GM12874 (cell line): Measurements from ENCODE around the gene ZFAND3.

Source experiments
- TF ChIP-seq, protein P1 (sequence below): IDR thresholded peaks from 2 replicates; pipeline ENCODE4 v1.5.1; 2011; ENCODE audit warnings: low read depth, mild to moderate bottlenecking, control low read depth, low read length, moderate library complexity; ENCODE audit not compliant: insufficient read depth

ZFAND3 gene

GRCh38 chr6:38170666-38171355 is 351.3 kb downstream of the ZFAND3 start:
- TF ChIP-seq, protein P1, sequence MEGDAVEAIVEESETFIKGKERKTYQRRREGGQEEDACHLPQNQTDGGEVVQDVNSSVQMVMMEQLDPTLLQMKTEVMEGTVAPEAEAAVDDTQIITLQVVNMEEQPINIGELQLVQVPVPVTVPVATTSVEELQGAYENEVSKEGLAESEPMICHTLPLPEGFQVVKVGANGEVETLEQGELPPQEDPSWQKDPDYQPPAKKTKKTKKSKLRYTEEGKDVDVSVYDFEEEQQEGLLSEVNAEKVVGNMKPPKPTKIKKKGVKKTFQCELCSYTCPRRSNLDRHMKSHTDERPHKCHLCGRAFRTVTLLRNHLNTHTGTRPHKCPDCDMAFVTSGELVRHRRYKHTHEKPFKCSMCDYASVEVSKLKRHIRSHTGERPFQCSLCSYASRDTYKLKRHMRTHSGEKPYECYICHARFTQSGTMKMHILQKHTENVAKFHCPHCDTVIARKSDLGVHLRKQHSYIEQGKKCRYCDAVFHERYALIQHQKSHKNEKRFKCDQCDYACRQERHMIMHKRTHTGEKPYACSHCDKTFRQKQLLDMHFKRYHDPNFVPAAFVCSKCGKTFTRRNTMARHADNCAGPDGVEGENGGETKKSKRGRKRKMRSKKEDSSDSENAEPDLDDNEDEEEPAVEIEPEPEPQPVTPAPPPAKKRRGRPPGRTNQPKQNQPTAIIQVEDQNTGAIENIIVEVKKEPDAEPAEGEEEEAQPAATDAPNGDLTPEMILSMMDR, result no peak

DNA sequence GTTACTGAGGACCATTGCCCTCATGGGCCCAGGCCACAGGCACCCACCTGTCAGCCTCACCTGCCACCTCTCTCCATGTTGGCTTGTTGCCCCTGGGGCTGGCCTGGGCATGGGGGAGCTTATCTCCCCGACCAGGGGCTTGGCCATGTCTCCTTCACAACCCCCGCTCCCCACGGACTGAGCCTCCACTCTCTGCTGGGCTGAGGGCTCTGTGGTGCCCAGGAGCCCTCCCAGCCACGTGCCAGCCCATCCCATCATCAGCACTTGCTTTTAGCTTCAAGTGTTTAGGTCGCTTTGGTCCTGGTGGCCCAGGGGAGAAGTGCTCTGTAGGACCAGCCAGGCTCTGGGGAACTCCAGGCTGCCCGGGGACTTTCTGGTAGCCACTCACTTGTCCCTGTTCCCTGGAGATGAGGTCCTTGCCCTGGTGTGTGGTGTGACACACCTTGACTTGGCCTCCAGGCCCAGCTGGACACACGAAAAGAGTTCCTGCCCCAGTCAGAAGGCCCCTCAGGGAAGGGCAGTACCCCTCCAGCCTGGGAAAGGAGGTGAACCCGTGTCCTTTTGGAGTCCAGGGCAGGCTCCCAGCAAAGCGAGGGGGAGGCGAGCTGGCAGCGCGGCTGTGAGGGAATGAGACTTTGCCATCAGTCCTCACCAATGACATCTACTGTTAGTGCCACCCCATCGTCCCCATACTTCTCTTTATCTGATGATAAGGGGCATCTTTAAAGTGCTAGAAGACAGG is 352.6 kb downstream of the ZFAND3 start:
- TF ChIP-seq, protein P1, result no peak

GRCh38 chr6:38172739-38173410 is 353.3 kb downstream of the ZFAND3 start:
- TF ChIP-seq, protein P1, result no peak

DNA sequence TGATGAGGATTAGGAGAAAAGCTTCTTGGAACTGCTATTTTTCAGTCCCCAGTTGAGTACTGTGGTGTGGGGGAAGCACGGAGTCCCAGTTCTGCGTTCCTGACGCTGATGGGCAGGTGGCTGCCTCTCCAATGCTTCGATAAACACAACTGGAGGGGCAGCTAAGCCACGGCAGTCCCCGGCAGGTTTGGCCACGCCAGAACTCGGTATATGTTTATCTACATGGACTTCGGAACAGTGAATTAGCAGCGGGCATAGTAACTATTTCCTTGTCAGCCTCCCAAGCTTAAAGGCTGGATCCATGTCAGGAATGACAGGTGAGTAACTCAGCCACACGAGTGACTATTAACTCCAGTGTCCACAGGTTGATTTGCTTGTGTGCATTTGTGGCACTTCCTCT is 354.4 kb downstream of the ZFAND3 start:
- TF ChIP-seq, protein P1, result no peak

GRCh38 chr6:38174315-38174714 is 354.8 kb downstream of the ZFAND3 start:
- TF ChIP-seq, protein P1, result no peak

DNA sequence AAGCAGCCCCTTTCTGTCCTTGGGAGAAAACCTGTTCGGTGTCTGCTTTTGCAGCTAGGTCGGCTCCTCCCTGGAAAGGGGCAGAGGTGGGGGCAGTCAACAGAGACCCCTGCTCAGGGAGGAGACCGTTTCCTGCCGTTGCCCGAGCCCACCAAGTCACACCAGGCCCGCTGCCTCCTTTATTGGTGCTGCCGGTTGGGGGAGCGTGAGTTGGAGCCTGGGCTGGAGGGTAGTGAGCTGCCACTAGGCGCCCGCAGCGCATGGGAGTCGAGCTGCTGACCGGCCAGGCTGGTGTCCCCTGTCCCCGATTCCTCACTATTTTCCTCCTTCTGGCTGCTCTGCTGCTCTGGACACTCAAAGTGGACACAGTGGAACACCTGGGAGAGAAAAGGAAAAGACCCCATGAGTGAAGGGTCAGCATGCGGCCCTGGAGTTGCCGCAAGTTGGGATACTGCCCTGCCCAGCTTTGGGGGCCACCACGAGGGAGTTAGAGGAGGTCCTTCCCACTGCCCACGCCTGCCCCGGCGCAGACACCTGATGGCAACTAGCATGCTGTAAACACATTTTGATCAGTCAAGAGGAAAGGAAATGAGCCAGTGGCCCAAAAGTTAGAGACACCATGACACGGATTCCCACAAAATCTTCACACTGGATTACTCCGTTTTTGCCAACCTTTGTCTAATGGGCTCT is 355.4 kb downstream of the ZFAND3 start:
- TF ChIP-seq, protein P1, result no peak

GRCh38 chr6:38175786-38176185 is 356.3 kb downstream of the ZFAND3 start:
- TF ChIP-seq, protein P1, result no peak
